H9 (cell line): ENCODE results near the gene TMEM14B. TPM values are rescaled to one million over a fixed set of nuclear protein-coding genes. Genes with fewer than 3 reads are reported as not detected.

ENCODE experiments used
- DNase-seq: peaks from one replicate; pipeline ENCODE4 v3.0.0-alpha.2; 2017
- H2AFZ ChIP-seq: one replicate; pipeline ENCODE4 v1.6.1; 2013; ENCODE audit warnings: mild to moderate bottlenecking, low read length, control low read depth, moderate library complexity
- H2AK5ac ChIP-seq: 2 replicates; pipeline ENCODE4 v1.6.1; 2013; ENCODE audit warnings: low read length, control low read depth, mixed read lengths; ENCODE audit not compliant: insufficient read length
- H2BK120ac ChIP-seq: one replicate; pipeline ENCODE4 v1.6.1; 2013; ENCODE audit warnings: low read depth, mild to moderate bottlenecking, low read length, control low read depth, inconsistent platforms; ENCODE audit not compliant: poor library complexity, severe bottlenecking
- H2BK12ac ChIP-seq: 2 replicates; pipeline ENCODE4 v1.6.1; 2013; ENCODE audit warnings: low read length, control low read depth, mixed read lengths, low read depth; ENCODE audit not compliant: insufficient read length
- H2BK15ac ChIP-seq: 2 replicates; pipeline ENCODE4 v1.6.1; 2013; ENCODE audit warnings: low read depth, low read length, control low read depth
- H2BK20ac ChIP-seq: one replicate; pipeline ENCODE4 v1.6.1; 2013; ENCODE audit warnings: low read depth, mild to moderate bottlenecking, low read length, control low read depth, inconsistent platforms; ENCODE audit not compliant: poor library complexity, severe bottlenecking
- H2BK5ac ChIP-seq: 2 replicates; pipeline ENCODE4 v1.6.1; 2013; ENCODE audit warnings: low read length, control low read depth, mixed read lengths; ENCODE audit not compliant: insufficient read length
- H3K14ac ChIP-seq: 2 replicates; pipeline ENCODE4 v1.6.1; 2013; ENCODE audit warnings: low read length, control low read depth; ENCODE audit not compliant: insufficient read depth
- H3K18ac ChIP-seq: 2 replicates; pipeline ENCODE4 v1.6.1; 2013; ENCODE audit warnings: low read depth, mild to moderate bottlenecking, mixed read lengths, low read length, control low read depth; ENCODE audit not compliant: insufficient read length
- H3K23ac ChIP-seq: 2 replicates; pipeline ENCODE4 v1.6.1; 2013; ENCODE audit warnings: low read length, control low read depth, mixed read lengths, low read depth; ENCODE audit not compliant: insufficient read length
- H3K23me2 ChIP-seq: 2 replicates; pipeline ENCODE4 v1.6.1; 2013; ENCODE audit warnings: low read depth, mild to moderate bottlenecking, mixed read lengths, low read length, control low read depth; ENCODE audit not compliant: insufficient read length, poor library complexity, severe bottlenecking
- H3K27ac ChIP-seq: 2 replicates; pipeline ENCODE4 v1.5.1; 2013; ENCODE audit warnings: low read length, control low read depth, mixed read lengths, low read depth; ENCODE audit not compliant: insufficient read length
- H3K27me3 ChIP-seq: 2 replicates; pipeline ENCODE4 v1.6.1; 2013; ENCODE audit warnings: low read length, control low read depth, inconsistent platforms; ENCODE audit not compliant: insufficient read depth
- H3K4ac ChIP-seq: 2 replicates; pipeline ENCODE4 v1.6.1; 2013; ENCODE audit warnings: low read depth, mild to moderate bottlenecking, control low read depth, inconsistent platforms, low read length, moderate library complexity
- H3K4me1 ChIP-seq: 2 replicates; pipeline ENCODE4 v1.6.1; 2013; ENCODE audit warnings: low read length, control low read depth, inconsistent platforms; ENCODE audit not compliant: insufficient read depth
- H3K4me2 ChIP-seq: 2 replicates; pipeline ENCODE4 v1.6.1; 2013; ENCODE audit warnings: low read length, control low read depth, mixed read lengths; ENCODE audit not compliant: insufficient read length, insufficient read depth
- H3K56ac ChIP-seq: 2 replicates; pipeline ENCODE4 v1.6.1; 2013; ENCODE audit warnings: low read depth, mild to moderate bottlenecking, mixed read lengths, low read length, control low read depth; ENCODE audit not compliant: insufficient read length
- H3K79me1 ChIP-seq: 2 replicates; pipeline ENCODE4 v1.6.1; 2013; ENCODE audit warnings: low read depth, mild to moderate bottlenecking, moderate library complexity, low read length, control low read depth, inconsistent platforms; ENCODE audit not compliant: insufficient read depth, poor library complexity, severe bottlenecking
- H3K79me2 ChIP-seq: 2 replicates; pipeline ENCODE4 v1.6.1; 2013; ENCODE audit warnings: low read length, control low read depth, inconsistent platforms; ENCODE audit not compliant: insufficient read depth
- H3K9ac ChIP-seq: 2 replicates; pipeline ENCODE4 v1.6.1; 2013; ENCODE audit warnings: low read length, control low read depth, mixed read lengths; ENCODE audit not compliant: insufficient read length; ENCODE audit errors: extremely low read depth
- H3K9me3 ChIP-seq: one replicate; pipeline ENCODE4 v1.6.1; 2013; ENCODE audit warnings: low read depth, low read length, inconsistent platforms; ENCODE audit not compliant: control insufficient read depth
- H3T11ph ChIP-seq: one replicate; pipeline ENCODE4 v1.6.1; 2013; ENCODE audit warnings: mild to moderate bottlenecking, low read length, control low read depth, inconsistent platforms
- H4K20me1 ChIP-seq: one replicate; pipeline ENCODE4 v1.6.1; 2013; ENCODE audit not compliant: control insufficient read depth, insufficient read length, insufficient read depth
- H4K5ac ChIP-seq: 2 replicates; pipeline ENCODE4 v1.6.1; 2013; ENCODE audit warnings: low read depth, mild to moderate bottlenecking, mixed read lengths, low read length, control low read depth; ENCODE audit not compliant: insufficient read length
- H4K8ac ChIP-seq: replicated peaks from 2 replicates; pipeline ENCODE4 v1.6.1; 2013; ENCODE audit warnings: low read length, control low read depth, mixed read lengths, low read depth; ENCODE audit not compliant: insufficient read length
- H4K91ac ChIP-seq: 2 replicates; pipeline ENCODE4 v1.6.1; 2013; ENCODE audit warnings: low read depth, mild to moderate bottlenecking, moderate library complexity, mixed read lengths, low read length, control low read depth; ENCODE audit not compliant: insufficient read length
- H3K27ac Mint-ChIP-seq, 3 experiments: 2 replicates in 2 of 3; 3 replicates in 1 of 3; pipeline ENCODE4 v1.8.0; 2020 to 2021; ENCODE audit warnings: mixed read lengths in 3 of 3, mild to moderate bottlenecking in 1 of 3, moderate library complexity in 1 of 3
- H3K27me3 Mint-ChIP-seq: 2 replicates; pipeline ENCODE4 v1.8.0; 2021; ENCODE audit warnings: low read depth, mild to moderate bottlenecking, moderate library complexity, mixed read lengths
- H3K36me3 Mint-ChIP-seq, 3 experiments: 2 replicates in 2 of 3; 3 replicates in 1 of 3; pipeline ENCODE4 v1.8.0; 2020 to 2021; ENCODE audit warnings: low read depth in 3 of 3, mixed read lengths in 3 of 3; ENCODE audit not compliant: insufficient read depth in 1 of 3
- H3K4me1 Mint-ChIP-seq, 2 experiments: 2 replicates each; pipeline ENCODE4 v1.8.0; 2020; ENCODE audit warnings: mixed read lengths in 2 of 2
- H3K4me3 Mint-ChIP-seq, 2 experiments: 2 replicates in 1 of 2; 3 replicates in 1 of 2; pipeline ENCODE4 v1.8.0; 2020 to 2021; ENCODE audit warnings: mild to moderate bottlenecking in 2 of 2, mixed read lengths in 2 of 2, moderate library complexity in 1 of 2
- H3K9me3 Mint-ChIP-seq, 2 experiments: 2 replicates in 1 of 2; 3 replicates in 1 of 2; pipeline ENCODE4 v1.8.0; 2020; ENCODE audit warnings: mild to moderate bottlenecking in 2 of 2, mixed read lengths in 2 of 2, moderate library complexity in 1 of 2
- CTCF ChIP-seq: fragments of 200-600 bp; sonication (generic); conservative IDR thresholded peaks from 3 replicates; pipeline ENCODE4 v1.8.0; 2021; ENCODE audit warnings: antibody characterized with exemption, mild to moderate bottlenecking
- WGBS: extraction: QIAGEN DNeasy Blood & Tissue Kit; methylation state at CpG from one replicate; pipeline ENCODE4 v1.1.7; 2013; ENCODE audit warnings: missing lambda C conversion rate, low lambda C conversion rate, mixed read lengths; ENCODE audit not compliant: insufficient read length; ENCODE audit errors: extremely low coverage; 5-methylcytosine and 5-hydroxymethylcytosine counted together
- total RNA-seq: library from RNA; stranded (reverse); gene quantifications from 2 replicates; pipeline ENCODE4 v1.2.1, GENCODE V29; 2021

Gene TMEM14B
- total RNA-seq, 1 experiment from 2014 or later: 107 TPM

GRCh38 chr6:10721850-10722569 lies 25.6 kb upstream of the TMEM14B start:
- H2AFZ ChIP-seq: no peak overlapping the region
- H3K27me3 ChIP-seq: no peaks in the 10 kb centered on the region
- H3K9me3 Mint-ChIP-seq: peaks cover 3 to 7% of the 10 kb centered on the region in 2 experiments; a peak in 3 of 5 replicates
- no peak for DNase-seq
- H3K27me3 Mint-ChIP-seq: no peaks in the 10 kb centered on the region; the same call in 1 of the 2 replicates
- no peak overlapping the region for H3K56ac ChIP-seq
- H3K4me1 ChIP-seq: 0 out of 2 replicates have a peak, but pooled peaks cover 2% of the 10 kb centered on the region
- no CpG with 5 or more reads among the region's 11 CpGs for WGBS
- peaks cover 8 to 34% (median 34%) of the 10 kb centered on the region in 3 experiments for H3K36me3 Mint-ChIP-seq
- no peak overlapping the region for H2AK5ac ChIP-seq
- H3K27ac ChIP-seq: peak overlapping the region; percentile 11
- H2BK5ac ChIP-seq: no peak overlapping the region
- no peaks in the 10 kb centered on the region for H3K9me3 ChIP-seq
- peaks cover 19 to 23% of the 10 kb centered on the region in 2 experiments for H3K4me1 Mint-ChIP-seq
- no peak overlapping the region for H2BK15ac ChIP-seq
- no peak overlapping the region for H4K91ac ChIP-seq
- H3K27ac Mint-ChIP-seq: peak overlapping the region; percentile 96 to 99 (median 98); a peak in 6 of 7 replicates
- H3K9ac ChIP-seq: peak overlapping the region; percentile 11
- H4K20me1 ChIP-seq: no peaks in the 10 kb centered on the region
- no peak overlapping the region for H3T11ph ChIP-seq
- H4K8ac ChIP-seq: no peak overlapping the region
- no peak overlapping the region for H3K4ac ChIP-seq
- H3K18ac ChIP-seq: peak overlapping the region; percentile 6
- H3K23me2 ChIP-seq: peaks cover 9% of the 10 kb centered on the region
- no peak overlapping the region; the same call in 1 of the 2 replicates for H3K14ac ChIP-seq
- H3K4me2 ChIP-seq: peak overlapping the region; percentile 39
- H2BK12ac ChIP-seq: no peak overlapping the region
- H2BK20ac ChIP-seq: no peak overlapping the region
- no peak overlapping the region for H3K23ac ChIP-seq
- H4K5ac ChIP-seq: no peak overlapping the region
- H3K79me2 ChIP-seq: no peaks in the 10 kb centered on the region
- H3K79me1 ChIP-seq: no peaks in the 10 kb centered on the region
- no peak overlapping the region for H2BK120ac ChIP-seq
- peak overlapping the region; percentile 90 to 96 for H3K4me3 Mint-ChIP-seq
- TF ChIP-seq CTCF: no peak
